SU-DHL-6 (cell line): Measurements from ENCODE around the gene GFOD1.

ENCODE experiments used
- EZH2phosphoT487 ChIP-seq: fragments of 200-600 bp; sonication (generic), shearing (Covaris generic); conservative IDR thresholded peaks from 2 replicates; pipeline ENCODE4 v1.6.1; 2018; ENCODE audit warnings: mild to moderate bottlenecking, antibody characterized with exemption, low read length, moderate library complexity, mixed read lengths
- TF ChIP-seq, protein P1 (sequence below): fragments of 200-600 bp; sonication (generic); IDR thresholded peaks from one replicate; pipeline ENCODE4 v1.5.1; 2017; ENCODE audit warnings: antibody characterized with exemption, mild to moderate bottlenecking, low read length, moderate library complexity; ENCODE audit not compliant: insufficient read depth, poor library complexity, severe bottlenecking

DNA sequence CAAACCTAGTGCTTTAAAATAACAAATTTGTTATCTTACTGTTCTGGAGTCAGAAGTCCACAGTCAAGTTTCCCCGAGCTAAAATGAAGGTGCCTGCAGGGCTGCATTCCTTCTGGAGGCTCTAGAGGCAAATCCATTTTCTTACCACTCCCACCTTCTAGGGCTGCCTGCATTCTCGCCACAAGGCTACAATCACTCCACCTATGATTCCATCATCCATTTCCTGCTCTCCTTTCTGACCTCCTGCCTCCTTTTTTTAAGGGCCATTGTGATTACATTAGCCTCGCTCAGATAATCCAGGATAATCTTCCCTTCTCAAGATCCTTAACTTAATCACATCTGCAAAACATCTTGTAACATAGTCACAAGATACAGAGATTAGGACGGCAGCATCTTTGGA is 44.6 kb upstream of the GFOD1 start:
- TF ChIP-seq, protein P1, sequence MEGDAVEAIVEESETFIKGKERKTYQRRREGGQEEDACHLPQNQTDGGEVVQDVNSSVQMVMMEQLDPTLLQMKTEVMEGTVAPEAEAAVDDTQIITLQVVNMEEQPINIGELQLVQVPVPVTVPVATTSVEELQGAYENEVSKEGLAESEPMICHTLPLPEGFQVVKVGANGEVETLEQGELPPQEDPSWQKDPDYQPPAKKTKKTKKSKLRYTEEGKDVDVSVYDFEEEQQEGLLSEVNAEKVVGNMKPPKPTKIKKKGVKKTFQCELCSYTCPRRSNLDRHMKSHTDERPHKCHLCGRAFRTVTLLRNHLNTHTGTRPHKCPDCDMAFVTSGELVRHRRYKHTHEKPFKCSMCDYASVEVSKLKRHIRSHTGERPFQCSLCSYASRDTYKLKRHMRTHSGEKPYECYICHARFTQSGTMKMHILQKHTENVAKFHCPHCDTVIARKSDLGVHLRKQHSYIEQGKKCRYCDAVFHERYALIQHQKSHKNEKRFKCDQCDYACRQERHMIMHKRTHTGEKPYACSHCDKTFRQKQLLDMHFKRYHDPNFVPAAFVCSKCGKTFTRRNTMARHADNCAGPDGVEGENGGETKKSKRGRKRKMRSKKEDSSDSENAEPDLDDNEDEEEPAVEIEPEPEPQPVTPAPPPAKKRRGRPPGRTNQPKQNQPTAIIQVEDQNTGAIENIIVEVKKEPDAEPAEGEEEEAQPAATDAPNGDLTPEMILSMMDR, result no peak
- no peak for TF ChIP-seq EZH2phosphoT487
